ENCODE data around the gene SLIT1.

SLIT1 gene

GRCh38 chr10:97169063-97169462 lies 16.7 kb downstream of the SLIT1 start:
- Histone ChIP-seq H2AFZ (no peak overlapping the region), H3K79me2 (no peaks in the 10 kb centered on the region), H3K27me3 (ENCODE audit: control insufficient read depth, insufficient read depth, low read length) (no peaks in the 10 kb centered on the region), H3K4me2 (ENCODE audit: low read length) (no peak overlapping the region), H3K27ac (no peak overlapping the region), H3K4me3 (ENCODE audit: low read depth, low read length) (no peak overlapping the region), H3K36me3 (ENCODE audit: control insufficient read depth, insufficient read depth, low read length) (no peaks in the 10 kb centered on the region), H3K9ac (no peak overlapping the region), H3K9me3 (ENCODE audit: control insufficient read depth, low read length) (no peaks in the 10 kb centered on the region), H3K4me1 (no peaks in the 10 kb centered on the region)
- no peak for TF ChIP-seq CTCF (IDR thresholded peaks at IDR 0.05)

GRCh38 chr10:97168645-97169044 lies 17.1 kb downstream of the SLIT1 start:
- TF ChIP-seq CTCF (IDR thresholded peaks at IDR 0.05): no peak
- H3K27ac ChIP-seq: no peak overlapping the region
- H3K4me2 ChIP-seq (ENCODE audit: low read length): no peak overlapping the region
- no peak overlapping the region for H3K9ac ChIP-seq
- H3K4me1 ChIP-seq: no peaks in the 10 kb centered on the region
- no peak overlapping the region for H3K4me3 ChIP-seq (ENCODE audit: low read depth, low read length)
- H2AFZ ChIP-seq: no peak overlapping the region
- H3K27me3 ChIP-seq (ENCODE audit: control insufficient read depth, insufficient read depth, low read length): no peaks in the 10 kb centered on the region
- H3K36me3 ChIP-seq (ENCODE audit: control insufficient read depth, insufficient read depth, low read length): no peaks in the 10 kb centered on the region
- H3K79me2 ChIP-seq: no peaks in the 10 kb centered on the region
- H3K9me3 ChIP-seq (ENCODE audit: control insufficient read depth, low read length): no peaks in the 10 kb centered on the region

- Histone ChIP-seq H3K79me2 (no peaks in the 10 kb centered on the region), H3K36me3 (ENCODE audit: control insufficient read depth, insufficient read depth, low read length) (no peaks in the 10 kb centered on the region), H3K9me3 (ENCODE audit: control insufficient read depth, low read length) (no peaks in the 10 kb centered on the region), H3K4me2 (ENCODE audit: low read length) (no peak overlapping the region), H3K9ac (no peak overlapping the region), H3K4me1 (no peaks in the 10 kb centered on the region), H3K4me3 (ENCODE audit: low read depth, low read length) (no peak overlapping the region), H2AFZ (no peak overlapping the region), H3K27me3 (ENCODE audit: control insufficient read depth, insufficient read depth, low read length) (no peaks in the 10 kb centered on the region), H3K27ac (no peak overlapping the region)
- no peak for TF ChIP-seq CTCF (IDR thresholded peaks at IDR 0.05)
Measured at GRCh38 chr10:97165499-97165898, 20.3 kb downstream of the SLIT1 start.

GRCh38 chr10:97163781-97164501 lies 21.8 kb downstream of the SLIT1 start:
- TF ChIP-seq CTCF (IDR thresholded peaks at IDR 0.05): no peak
- Histone ChIP-seq H3K36me3 (ENCODE audit: control insufficient read depth, insufficient read depth, low read length) (no peaks in the 10 kb centered on the region), H3K4me1 (no peaks in the 10 kb centered on the region)

GRCh38 chr10:97163181-97163580 lies 22.6 kb downstream of the SLIT1 start:
- no peaks in the 10 kb centered on the region for H3K36me3 ChIP-seq (ENCODE audit: control insufficient read depth, insufficient read depth, low read length)
- TF ChIP-seq CTCF (IDR thresholded peaks at IDR 0.05): no peak
- H3K79me2 ChIP-seq: no peaks in the 10 kb centered on the region
- H3K9me3 ChIP-seq (ENCODE audit: control insufficient read depth, low read length): no peaks in the 10 kb centered on the region
- H3K9ac ChIP-seq: no peak overlapping the region
- no peaks in the 10 kb centered on the region for H3K4me1 ChIP-seq
- no peak overlapping the region for H3K4me3 ChIP-seq (ENCODE audit: low read depth, low read length)
- H2AFZ ChIP-seq: no peak overlapping the region
- no peak overlapping the region for H3K4me2 ChIP-seq (ENCODE audit: low read length)
- no peaks in the 10 kb centered on the region for H3K27me3 ChIP-seq (ENCODE audit: control insufficient read depth, insufficient read depth, low read length)
- H3K27ac ChIP-seq: no peak overlapping the region

More at GRCh38 chr10:97163781-97164501, 21.8 kb downstream of the SLIT1 start:
- H3K79me2 ChIP-seq: no peaks in the 10 kb centered on the region
- H3K9ac ChIP-seq: no peak overlapping the region
- no peaks in the 10 kb centered on the region for H3K27me3 ChIP-seq (ENCODE audit: control insufficient read depth, insufficient read depth, low read length)
- H3K4me2 ChIP-seq (ENCODE audit: low read length): no peak overlapping the region
- H3K27ac ChIP-seq: no peak overlapping the region
- no peak overlapping the region for H3K4me3 ChIP-seq (ENCODE audit: low read depth, low read length)
- no peaks in the 10 kb centered on the region for H3K9me3 ChIP-seq (ENCODE audit: control insufficient read depth, low read length)
- H2AFZ ChIP-seq: no peak overlapping the region
